Fibroblast of mammary gland (primary cell): Measurements from ENCODE around the gene INPP5A.

Experiments used
- DNase-seq: peaks from one replicate; pipeline ENCODE4 v3.0.0-alpha.2; 2010; ENCODE audit warnings: low read depth
- H3K4me3 ChIP-seq: 2 replicates; pipeline ENCODE4 v1.5.1; 2011; ENCODE audit warnings: low read depth, mild to moderate bottlenecking, low read length, moderate library complexity; ENCODE audit not compliant: control insufficient read depth
- TF ChIP-seq, protein P1 (sequence below): conservative IDR thresholded peaks from 2 replicates; pipeline ENCODE4 v1.5.1; 2011; ENCODE audit warnings: low read depth, low read length, inconsistent platforms; ENCODE audit not compliant: control insufficient read depth, insufficient read depth

Gene INPP5A

DNA sequence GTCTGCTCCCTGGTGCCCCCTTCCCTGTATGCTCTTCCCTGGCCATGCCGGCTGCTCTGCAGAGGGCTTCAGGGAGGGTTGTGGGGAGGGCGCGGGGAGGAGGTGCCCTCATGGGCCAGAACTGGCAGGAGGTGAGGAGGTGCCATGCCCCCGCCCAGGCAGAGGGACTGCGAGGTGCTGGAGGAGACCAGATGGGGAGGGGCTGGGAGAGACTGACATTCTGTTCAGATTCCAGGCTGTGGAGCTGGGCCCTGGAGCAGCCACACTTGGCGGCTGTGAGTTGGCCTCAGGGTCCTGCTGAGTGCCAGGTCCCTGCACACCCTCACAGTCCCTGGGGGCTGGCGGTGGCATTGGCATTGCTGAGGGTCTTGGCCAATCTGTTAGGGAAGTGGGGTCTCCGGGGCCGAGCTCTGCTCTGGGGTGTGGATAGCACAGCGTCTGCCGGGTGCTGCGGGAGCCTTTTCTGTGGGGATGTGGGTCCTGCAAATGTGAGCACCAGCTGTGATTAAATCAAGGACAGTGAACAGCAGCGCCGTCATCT lies 25.4 kb downstream of the INPP5A start:
- DNase-seq = no peak
- no peak overlapping the region for H3K4me3 ChIP-seq
- TF ChIP-seq, protein P1, sequence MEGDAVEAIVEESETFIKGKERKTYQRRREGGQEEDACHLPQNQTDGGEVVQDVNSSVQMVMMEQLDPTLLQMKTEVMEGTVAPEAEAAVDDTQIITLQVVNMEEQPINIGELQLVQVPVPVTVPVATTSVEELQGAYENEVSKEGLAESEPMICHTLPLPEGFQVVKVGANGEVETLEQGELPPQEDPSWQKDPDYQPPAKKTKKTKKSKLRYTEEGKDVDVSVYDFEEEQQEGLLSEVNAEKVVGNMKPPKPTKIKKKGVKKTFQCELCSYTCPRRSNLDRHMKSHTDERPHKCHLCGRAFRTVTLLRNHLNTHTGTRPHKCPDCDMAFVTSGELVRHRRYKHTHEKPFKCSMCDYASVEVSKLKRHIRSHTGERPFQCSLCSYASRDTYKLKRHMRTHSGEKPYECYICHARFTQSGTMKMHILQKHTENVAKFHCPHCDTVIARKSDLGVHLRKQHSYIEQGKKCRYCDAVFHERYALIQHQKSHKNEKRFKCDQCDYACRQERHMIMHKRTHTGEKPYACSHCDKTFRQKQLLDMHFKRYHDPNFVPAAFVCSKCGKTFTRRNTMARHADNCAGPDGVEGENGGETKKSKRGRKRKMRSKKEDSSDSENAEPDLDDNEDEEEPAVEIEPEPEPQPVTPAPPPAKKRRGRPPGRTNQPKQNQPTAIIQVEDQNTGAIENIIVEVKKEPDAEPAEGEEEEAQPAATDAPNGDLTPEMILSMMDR = no peak

DNA sequence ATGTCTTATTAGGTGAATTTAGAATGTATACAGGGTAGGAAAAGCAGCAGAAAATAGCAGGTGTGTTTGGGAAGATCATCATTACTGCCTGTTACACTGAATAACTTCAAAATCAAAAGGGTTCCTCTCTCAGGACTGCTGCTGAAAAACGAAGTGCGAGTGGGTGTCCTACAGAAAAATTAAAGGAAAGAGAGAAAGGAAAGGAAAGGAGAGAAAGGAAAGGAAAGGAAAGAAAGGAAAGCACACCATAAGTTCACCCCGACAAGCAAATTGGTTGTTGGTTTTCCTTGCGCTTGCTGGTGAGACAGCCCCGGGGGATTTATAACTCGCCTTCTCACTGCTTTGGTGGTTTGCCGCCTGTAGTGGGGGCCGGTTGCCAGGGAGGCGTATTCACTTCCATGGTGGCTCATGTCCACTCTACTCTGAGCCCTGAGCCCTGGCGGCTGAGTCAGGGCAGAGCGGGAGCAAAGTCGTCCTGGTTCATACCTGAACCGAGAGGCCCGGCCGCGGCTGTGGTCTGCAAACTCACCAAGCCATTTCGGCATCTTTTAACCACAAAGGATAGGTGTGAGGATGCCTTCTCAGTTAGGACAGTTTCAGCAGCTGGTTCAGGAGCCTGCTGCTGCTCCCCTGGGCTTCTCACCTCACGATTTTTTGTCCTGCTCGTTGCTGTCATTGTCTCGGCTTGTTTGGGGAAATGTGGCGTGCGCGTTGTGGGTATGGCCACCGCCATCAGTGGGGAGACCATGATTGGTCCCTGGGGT lies 26.1 kb downstream of the INPP5A start:
- H3K4me3 ChIP-seq = no peak overlapping the region
- peak; percentile 29 for DNase-seq
- TF ChIP-seq, protein P1 = no peak

DNA sequence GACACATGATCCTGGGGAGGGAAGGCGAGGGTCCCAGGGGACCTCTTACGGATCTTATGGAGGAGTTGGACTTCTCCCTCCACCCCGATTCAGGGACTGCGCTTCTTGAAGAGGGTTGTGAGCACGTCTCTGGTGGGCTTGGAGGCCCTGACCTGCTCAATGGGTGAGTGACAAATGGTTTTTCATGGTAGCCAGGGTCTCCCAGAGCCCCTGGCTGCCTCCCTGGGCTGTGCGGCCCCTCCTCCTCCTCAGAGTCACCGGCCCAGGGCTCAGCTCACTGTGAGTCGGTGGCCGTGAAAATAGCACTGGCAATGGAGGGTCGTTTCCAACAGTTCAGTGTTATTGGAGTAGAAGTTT lies 26.6 kb downstream of the INPP5A start:
- H3K4me3 ChIP-seq = no peak overlapping the region
- TF ChIP-seq, protein P1 = no peak
- no peak for DNase-seq

DNA sequence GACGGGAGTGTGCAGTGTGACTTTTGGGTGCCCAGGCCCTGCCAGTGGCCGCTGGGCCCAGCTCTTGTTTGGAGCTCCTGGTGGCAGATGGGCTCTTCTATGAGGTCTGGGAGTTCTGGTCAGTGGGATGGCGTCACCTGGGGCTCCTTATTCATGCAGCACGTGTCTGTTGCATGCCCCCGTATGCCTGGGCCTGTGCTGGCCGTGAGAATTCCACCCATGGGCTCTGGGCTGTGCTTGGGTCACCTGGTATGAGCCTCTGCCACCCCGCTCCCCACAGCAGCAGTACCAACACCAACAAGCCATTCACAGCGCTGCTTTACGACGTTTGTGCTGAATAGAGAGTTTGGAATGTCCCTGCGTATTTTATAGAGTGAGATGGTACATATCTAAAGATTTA lies 27.1 kb downstream of the INPP5A start:
- DNase-seq = no peak
- TF ChIP-seq, protein P1 = no peak
- no peak overlapping the region for H3K4me3 ChIP-seq

DNA sequence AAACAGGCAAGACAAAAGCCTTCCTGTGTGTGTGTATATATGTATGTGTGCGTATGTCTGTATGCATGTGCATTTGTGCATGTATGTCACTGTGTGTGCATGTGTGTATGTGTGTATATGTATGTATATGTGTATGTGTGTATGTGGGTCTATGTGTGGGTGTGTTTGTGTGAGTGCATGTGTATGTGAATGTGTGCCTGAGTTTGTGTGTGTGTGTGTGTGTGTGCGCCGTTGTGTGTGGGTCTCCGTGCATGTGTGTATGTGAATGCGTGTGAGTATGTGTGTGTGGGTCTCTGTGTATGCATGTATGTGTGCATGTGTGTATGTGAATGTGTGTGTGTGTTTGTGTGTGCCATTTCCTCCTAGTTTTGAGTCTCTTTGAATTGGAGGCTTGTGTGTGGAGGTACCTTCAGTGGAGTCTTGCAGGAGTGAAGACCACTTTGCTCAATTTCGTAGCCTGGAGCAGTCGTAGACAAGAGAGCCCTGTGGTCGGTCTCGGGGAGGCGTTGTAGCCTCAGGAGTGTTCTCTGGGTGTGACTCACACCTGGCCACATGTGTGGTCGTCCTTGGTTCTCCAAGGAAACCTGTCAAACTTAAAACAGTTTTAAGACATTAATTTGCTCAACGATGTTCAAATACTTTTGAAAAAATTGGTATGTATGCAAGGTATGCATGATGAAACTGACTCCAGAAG lies 28.1 kb downstream of the INPP5A start:
- no peak for DNase-seq
- TF ChIP-seq, protein P1 = no peak
- H3K4me3 ChIP-seq = no peak overlapping the region

DNA sequence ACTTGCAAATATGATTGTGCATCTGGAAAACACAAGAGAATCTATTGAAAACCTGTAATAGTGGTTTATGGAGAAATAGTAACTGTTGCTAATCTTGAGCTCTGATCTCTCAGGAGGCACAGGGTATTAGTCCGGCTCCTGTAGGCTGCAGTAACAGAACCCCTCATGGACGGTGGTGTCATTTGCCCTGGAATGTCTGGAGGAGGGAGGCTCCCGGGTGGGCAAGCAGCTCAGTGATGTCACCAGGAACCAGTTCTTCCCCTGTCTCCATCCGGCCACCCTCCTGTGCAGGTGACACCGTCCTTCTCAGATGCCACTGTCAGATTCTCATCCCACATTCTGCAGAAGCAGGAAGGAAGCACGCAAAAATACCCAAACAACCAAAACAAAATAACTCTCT lies 29.3 kb downstream of the INPP5A start:
- H3K4me3 ChIP-seq = no peak overlapping the region
- TF ChIP-seq, protein P1 = no peak
- DNase-seq = no peak
